ENCODE results near the gene ZNF718.
"Not testable (repeated sequence)": the region's sequence is repeated elsewhere in the genome, so short reads cannot be mapped to it uniquely, and the experiment has no call there.

Gene ZNF718

DNA sequence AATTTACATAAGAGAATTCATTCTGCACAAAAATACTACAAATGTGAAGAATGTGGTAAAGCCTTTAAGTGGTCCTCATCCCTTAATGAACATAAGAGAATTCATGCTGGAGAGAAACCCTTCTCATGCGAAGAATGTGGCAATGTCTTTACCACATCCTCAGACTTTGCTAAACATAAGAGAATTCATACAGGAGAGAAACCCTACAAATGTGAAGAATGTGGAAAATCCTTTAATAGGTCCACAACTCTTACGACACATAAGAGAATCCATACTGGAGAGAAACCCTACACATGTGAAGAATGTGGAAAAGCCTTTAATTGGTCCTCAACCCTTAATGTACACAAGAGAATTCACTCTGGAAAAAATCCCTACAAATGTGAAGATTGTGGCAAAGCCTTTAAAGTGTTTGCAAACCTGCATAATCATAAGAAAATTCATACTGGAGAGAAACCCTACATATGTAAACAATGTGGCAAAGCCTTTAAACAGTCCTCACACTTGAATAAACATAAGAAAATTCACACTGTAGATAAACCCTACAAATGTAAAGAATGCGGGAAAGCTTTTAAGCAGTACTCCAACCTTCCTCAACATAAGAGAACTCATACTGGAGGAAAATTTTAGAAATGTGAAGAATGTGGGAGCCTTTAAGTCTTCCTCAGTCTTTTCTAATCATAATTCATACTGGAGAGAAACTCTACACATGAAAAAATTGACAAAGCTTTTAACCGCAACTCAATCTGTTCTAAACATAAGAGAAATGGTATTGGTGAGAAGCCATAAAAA, 37.4 kb downstream of the ZNF718 start:
- DNase-seq: no peak

DNA sequence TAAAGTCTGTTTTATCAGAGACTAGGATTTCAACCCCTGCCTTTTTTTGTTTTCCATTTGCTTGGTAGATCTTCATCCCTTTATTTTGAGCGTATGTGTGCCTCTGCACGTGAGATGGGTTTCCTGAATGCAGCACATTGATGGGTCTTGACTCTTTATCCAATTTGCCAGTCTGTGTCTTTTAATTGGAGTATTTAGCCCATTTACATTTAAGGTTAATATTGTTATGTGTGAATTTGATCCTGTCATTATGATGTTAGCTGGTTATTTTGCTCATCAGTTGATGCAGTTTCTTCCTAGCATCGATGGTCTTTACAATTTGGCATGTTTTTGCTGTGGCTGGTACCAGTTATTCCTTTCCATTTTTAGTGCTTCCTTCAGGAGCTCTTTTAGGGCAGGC, 45.3 kb downstream of the ZNF718 start:
- not testable (repeated sequence) for DNase-seq

DNA sequence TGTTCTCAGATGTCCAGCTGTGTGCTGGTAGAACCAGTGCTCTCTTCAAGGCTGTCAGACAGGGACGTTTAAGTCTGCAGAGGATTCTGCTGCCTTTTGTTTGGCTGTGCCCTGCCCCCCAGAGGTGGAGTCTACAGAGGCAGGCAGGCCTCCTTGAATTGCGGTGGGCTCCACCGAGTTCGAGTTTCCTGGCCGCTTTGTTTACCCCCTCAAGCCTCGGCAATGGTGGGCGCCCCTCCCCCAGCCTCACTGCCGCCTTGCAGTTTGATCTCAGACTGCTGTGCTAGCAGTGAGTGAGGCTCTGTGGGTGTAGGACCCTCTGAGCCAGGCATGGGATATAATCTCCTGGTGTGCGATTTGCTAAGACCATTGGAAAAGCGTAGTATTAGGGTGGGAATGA, 47.0 kb downstream of the ZNF718 start:
- DNase-seq: not testable (repeated sequence)

DNA sequence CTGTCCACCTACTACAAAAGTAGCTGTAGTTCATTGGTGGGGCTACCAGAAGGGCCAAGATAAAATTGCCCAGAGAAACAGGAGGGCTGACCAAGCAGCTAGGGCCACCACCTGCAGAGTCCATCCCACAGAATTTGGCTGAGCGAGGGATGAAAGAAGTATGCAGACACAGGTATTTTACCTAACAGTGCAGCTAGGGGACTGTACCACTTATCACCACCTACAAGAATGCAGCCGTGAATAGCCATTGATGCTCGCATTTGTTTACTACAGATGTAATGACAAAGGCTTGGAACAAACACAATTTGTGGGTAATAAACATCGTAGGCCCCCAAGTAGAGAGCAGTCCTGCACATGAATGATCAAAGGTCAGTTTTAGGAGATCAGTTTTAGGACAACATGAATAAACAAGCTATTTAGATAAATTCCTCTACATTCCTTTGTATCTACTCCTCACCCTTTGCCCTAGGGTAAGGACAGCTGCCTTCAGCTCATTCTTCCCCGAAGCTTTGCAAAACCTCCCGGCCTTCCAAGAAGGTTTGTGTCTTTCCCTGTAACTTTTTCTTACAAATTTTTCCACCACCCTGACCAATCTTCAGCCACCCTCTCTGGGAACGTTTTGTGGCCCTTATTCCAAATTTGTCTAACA, 49.5 kb downstream of the ZNF718 start:
- no peak for DNase-seq

DNA sequence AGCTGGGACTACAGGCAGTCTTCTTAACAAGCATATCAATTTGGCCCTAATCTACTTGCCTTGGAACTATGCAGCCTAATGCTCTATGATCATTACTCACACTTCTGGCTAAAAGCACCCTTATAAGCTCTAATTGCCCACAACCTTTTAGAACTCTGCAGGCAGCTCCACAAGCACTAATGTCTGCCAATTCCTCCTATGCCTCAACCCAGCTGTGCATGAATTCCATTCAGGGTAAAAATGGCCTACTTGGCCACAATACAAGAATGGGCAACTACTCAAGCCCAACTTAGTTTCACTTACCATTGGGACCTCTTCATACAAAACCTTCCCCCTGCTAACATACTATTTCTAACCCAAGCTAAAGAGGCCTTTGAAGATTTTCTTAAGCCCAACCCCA, 51.7 kb downstream of the ZNF718 start:
- no peak for DNase-seq

DNA sequence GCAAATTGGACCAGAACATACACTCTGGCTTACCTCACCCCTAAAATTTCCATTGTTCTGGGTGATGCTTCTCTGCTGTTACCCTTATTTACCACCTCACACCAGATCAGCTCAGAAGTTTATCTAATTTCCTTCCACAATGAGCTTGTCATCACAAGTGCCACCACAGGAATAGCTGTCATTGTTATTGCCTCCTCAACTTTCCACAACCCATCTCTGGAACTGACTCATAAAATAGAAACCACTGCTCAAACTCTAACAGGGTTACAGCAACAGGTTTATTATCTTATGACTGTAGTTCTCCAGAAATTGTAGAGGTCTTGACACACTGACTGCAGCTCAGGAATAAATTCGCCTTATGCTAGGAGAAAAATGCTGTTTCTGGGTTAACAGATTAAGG, 52.7 kb downstream of the ZNF718 start:
- DNase-seq: no peak

DNA sequence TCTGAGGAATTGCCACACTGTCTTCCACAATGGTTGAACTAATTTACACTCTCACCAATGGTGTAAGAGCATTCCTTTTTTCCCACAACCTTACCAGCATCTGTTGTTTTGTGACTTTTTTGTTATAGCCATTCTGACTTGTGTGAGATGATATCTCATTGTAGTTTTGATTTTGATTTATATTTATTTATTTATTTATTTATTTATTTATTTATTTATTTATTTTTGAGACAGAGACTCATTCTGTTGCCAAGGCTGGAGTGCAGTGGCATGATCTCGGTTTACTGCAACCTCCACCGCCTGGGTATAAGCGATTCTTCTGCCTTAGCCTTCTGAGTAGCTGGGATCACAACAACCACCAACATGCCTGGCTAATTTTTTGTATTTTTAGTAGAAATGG, 57.9 kb downstream of the ZNF718 start:
- DNase-seq: not testable (repeated sequence)

DNA sequence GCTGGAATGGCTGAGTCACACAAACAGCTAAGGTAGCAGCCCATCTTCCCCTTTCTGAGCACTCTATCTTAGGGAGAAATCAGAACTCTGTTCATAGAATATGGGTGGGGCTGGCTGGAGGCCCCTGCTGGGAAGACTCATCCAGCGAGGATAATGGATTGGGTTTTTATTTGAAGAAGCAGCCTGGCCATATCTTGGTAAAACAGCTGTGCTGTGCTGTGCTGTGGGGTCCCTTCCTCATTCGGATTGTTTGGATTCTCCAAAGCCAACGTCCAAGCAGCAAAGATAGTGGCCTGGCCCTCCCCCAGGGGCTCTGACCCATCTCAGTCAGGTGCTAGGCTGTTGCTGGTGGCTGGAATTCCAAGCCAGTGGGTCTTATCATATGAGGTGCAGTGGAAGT, 63.8 kb downstream of the ZNF718 start:
- DNase-seq: no peak

DNA sequence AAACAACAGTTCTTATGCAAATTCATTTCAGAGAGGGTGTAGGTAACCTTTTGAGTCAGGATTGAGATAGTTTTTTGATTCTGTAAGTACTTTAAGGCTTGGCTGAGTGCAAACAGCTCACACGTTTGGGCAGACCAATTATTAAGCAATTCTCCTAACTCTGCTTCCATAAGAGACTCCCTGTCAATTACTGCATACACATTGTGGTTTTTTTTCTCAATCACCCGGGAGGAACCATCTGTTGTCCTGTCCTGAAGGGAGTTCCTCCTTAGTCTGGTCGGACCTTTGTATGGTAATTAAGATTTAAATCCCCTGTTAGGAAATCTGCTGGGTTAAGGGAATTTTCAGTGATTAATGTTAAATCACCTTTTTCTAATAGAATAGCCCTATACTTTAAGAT, 70.9 kb downstream of the ZNF718 start:
- not testable (repeated sequence) for DNase-seq

DNA sequence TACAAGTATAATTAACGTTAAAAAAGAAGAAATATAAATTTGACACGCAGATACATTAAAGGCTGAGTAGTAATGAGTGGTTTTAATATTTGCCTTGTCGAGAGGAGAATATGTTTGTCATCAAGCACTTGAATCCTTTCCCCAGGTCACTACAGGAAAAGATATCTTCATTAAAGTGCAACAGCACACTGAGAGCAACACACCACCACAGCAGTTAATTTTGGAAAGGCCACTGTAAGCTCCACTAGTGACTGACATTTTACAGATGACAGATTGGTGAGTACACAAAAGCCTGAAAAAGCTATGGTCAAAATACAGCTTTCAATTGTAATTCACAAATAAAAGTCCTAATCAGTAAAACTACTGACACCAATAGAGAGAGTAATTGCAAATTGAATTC, 76.6 kb downstream of the ZNF718 start:
- no peak for DNase-seq

DNA sequence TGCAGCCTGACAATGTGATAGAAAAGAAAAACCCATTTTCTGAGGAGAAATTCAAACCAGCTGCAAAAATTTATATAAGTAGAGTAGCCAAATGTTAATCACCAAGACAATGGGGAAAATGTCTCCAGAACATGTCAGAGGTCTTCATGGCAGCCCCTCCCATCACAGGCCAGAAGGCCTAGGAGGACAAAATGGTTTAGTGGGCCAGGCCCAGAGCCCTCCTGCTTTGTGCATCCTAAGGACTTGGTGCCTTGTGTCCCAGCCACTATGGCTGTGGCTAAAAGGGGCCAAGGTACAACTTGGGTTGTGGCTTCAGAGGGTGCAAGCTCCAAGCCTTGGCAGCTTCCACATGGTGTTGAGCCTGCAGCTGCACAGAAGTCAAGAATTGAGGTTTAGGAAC, 78.5 kb downstream of the ZNF718 start:
- not testable (repeated sequence) for DNase-seq

DNA sequence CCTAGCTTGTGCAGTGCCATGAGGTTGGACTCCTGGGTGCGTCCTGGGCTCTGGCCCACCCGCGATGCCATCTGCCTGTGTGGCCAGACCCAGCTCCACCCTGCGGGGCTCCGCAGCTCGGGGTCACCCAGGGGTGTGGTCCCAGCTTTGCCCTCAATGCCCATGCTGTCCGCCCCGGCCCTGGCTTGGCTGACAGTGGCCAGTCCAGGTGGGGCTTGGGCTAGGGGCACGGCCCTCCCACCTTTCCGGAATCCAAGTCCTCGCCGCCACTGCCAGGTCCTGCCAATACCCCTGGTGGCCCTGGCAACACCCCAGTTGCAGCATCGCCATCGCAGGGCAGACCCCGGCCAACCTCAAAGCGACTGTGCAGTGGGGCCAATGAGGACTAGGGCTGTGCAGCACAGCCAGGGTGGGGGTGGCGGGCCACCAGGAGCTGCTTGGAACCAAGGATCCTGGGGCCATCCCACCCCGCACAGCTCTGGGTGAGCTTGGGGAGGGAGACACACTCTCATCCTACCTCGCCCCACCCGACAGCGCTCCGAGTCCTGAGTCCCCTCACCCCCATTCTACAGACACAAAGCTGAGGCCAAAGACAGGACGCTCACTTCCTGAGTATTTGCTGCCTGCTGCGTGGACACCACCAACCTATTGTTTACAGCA, 80.9 kb downstream of the ZNF718 start:
- DNase-seq: no peak

DNA sequence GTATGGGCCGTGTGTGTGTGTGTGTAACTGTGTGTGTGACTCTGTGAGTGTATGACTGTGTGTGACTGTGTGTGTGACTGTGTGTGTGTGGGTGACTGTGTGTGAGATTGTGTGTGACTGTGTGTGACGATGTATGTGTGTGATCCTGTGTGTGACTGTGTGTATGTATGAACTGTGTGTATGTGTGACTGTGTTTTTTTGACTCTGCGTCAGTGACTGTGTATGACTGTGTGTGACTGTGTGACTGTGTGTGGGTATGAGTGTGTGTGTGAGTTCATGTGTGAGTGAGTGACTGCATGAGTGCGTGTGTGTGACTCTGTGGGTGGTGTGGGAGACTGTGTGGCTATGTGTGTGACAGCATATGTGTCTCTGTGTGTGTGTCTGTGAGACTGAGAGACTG, 81.8 kb downstream of the ZNF718 start:
- no peak for DNase-seq

DNA sequence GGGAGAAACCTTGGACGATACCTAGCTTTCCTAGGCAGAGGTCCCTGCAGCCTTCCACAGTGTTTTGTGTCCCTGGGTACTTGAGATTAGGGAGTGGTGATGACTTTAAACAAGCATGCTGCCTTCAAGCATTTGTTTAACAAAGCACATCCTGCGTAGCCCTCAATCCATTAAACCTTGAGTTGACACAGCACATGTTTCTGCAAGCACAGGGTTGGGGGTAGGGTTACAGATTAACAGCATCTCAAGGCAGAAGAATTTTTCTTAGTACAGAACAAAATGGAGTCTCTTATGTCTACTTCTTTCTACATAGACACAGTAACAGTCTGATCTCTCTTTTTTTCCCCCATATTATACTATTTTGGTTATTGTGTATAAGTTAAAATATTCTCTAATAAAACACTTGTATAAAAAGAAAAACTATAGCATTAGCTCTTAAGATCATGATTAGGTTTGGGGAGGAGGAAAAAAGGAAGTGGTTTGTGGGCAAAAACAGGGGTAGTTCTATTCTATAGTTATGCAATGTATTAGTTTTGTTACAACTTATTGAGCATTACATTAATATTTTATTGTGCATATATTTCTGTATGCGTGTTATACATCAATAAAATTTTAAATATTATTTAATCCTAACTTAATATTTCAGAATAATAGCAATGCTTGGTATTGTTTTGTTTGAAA, 84.3 kb downstream of the ZNF718 start:
- DNase-seq: not testable (repeated sequence)

DNA sequence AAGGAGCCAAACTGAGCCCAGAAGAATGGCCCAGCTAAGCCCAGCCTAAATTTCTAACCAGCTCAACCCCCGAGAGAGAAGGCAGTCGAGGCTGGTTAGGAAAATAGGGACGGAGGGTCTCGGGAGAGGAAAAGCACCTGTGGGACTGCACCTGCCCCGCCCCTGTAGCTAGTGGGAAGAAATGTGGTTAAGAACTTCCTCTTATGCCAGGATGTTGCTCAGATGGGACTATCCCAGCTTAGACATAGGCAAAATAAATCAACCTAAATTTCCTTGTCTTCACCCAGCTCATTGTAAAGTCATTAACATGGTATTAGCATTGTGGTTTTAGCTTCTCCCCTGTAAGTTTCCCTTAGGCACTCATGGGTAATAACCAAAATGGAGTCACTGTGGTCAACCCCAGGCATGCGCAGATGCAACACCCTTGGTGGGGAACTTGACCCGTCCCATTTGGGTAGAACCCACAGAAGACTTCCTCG, 86.8 kb downstream of the ZNF718 start:
- no peak for DNase-seq

DNA sequence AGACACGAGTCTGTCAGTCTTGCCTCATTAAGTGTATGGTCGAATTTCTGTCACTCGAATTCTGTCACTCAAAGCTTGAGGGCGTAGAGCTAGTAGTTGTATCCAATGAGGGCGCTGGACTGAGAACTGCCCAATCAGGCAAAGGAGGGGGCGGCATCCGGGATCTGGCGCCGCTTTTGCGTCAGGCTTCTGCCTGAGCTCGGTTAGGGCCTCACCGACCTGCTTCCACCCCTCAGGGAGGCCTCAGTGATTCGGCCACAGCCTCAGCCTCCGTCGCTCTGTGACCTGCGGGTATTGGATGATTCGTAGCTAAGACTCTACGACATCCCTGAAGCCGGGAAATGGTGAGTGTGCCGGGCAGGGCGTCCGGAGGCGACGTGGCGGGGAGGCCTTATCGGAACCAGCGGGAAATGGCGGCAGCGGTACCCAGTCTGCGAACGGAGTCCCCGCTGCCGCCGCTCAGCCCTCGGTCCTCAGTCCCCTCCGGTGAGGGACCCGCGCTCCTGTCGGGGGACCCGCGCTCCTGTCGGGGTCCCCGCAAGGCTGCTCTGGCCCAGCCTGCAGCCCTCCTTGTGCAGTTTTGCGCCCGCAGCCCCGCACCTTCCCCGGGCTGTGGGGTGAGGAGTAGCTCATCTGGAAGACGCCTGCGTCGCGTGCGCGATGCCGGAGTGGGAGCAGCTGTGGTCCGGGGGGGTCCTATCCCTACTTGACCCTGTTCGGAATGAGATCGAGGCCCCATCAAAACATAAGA, 88.3 kb downstream of the ZNF718 start:
- DNase-seq: no peak

DNA sequence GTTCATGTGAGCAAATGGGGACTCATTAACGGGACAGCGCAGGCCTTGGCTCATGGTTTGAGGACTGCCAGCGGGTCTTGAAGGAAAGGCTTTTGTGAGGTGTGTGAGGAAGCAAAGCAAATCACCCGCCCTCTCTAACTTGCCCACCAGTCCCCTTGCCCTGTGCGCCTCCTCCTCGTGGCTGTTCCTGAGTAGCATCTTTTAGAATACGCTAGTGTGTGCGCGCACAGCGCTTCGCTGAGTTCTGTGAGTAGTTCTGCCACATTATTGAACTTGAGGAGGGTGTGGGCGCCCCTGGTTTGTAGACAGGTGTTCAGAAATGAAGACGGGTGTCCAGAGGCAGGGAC, 88.9 kb downstream of the ZNF718 start:
- DNase-seq: not testable (repeated sequence)

All from activated CD4-positive, alpha-beta T cell treated with anti-CD3 and anti-CD28 coated beads for 48 hours (primary cell).